GM12878 (cell line): ENCODE measurements around the gene PPP6R2. TPM values are rescaled to one million over a fixed set of nuclear protein-coding genes. Genes with fewer than 3 reads are reported as not detected.
"Not testable (repeated sequence)": the region's sequence is repeated elsewhere in the genome, so short reads cannot be mapped to it uniquely, and the experiment has no call there.

ENCODE experiments used
- ATAC-seq: fragments of 200-7000 bp; cut with Tn5 transposase; 3 replicates; pipeline ENCODE4 v1.9.1; 2020; ENCODE audit warnings: mild to moderate bottlenecking, moderate library complexity
- BruUV-seq: library from RNA; stranded (reverse); fragments of 400-500 nt; replicated peaks from 2 replicates; lab custom pipeline; 2021; lab: Mats Ljungman, UMichigan
- CTCF ChIA-PET: fragments of 300-600 bp; sonication (Branson Sonifier 250); formaldehyde crosslinking; extraction: SDS; loops from one replicate; lab custom pipeline; 2021; ENCODE audit warnings: inconsistent platforms; lab: Yijun Ruan, JAX
- POLR2A ChIA-PET: fragments of 350-600 bp; formaldehyde crosslinking; extraction: SDS; loops from one replicate; lab custom pipeline; 2021; ENCODE audit warnings: inconsistent platforms; lab: Charles Lee
- RAD21 ChIA-PET: fragments of 300-600 bp; sonication (Branson Sonifier 250); formaldehyde crosslinking; loops from one replicate; lab custom pipeline; 2023; ENCODE audit warnings: antibody characterized with exemption; ENCODE audit not compliant: unreplicated experiment; lab: Charles Lee
- SMC1A ChIA-PET: fragments of 300-600 bp; sonication (Branson Sonifier 250); formaldehyde crosslinking; loops from one replicate; lab custom pipeline; 2023; ENCODE audit not compliant: unreplicated experiment, uncharacterized antibody; lab: Charles Lee
- DNase-seq: peaks from one replicate; pipeline ENCODE4 v3.0.0-alpha.2; 2011; ENCODE audit warnings: low read depth, low spot score
- FAIRE-seq: peaks from 3 replicates; lab custom pipeline; 2011; peaks lifted over from hg19 to GRCh38; lab: Jason Lieb, UNC
- H2AFZ ChIP-seq: 2 replicates; pipeline ENCODE4 v1.6.0; 2011; ENCODE audit warnings: low read depth, low read length, control low read depth; ENCODE audit not compliant: control insufficient read depth
- H3K27ac ChIP-seq: 2 replicates; pipeline ENCODE4 v1.5.1; 2011; ENCODE audit warnings: control low read depth; ENCODE audit not compliant: control insufficient read depth, insufficient read depth
- H3K27me3 ChIP-seq, 2 experiments: replicated peaks in 1 of 2; 2 replicates each; pipeline versions ENCODE4 v1.6.0 to v1.6.1; 2011; ENCODE audit warnings: low read length in 1 of 2; ENCODE audit not compliant: control insufficient read depth in 2 of 2, insufficient read depth in 2 of 2
- H3K36me3 ChIP-seq, 2 experiments: 2 replicates each; pipeline ENCODE4 v1.5.1; 2011; ENCODE audit warnings: low read length in 1 of 2; ENCODE audit not compliant: control insufficient read depth in 2 of 2, insufficient read depth in 2 of 2
- H3K4me1 ChIP-seq: 2 replicates; pipeline ENCODE4 v1.6.1; 2011; ENCODE audit warnings: mild to moderate bottlenecking, low read length, moderate library complexity, mixed read lengths; ENCODE audit not compliant: control insufficient read depth, insufficient read depth
- H3K4me2 ChIP-seq: 2 replicates; pipeline ENCODE4 v1.6.0; 2011; ENCODE audit warnings: control low read depth; ENCODE audit not compliant: control insufficient read depth, insufficient read depth
- H3K4me3 ChIP-seq: fragments of 200-600 bp; sonication (generic); 2 replicates; pipeline ENCODE4 v1.5.1; 2016
- H3K79me2 ChIP-seq: 2 replicates; pipeline ENCODE4 v1.6.0; 2011; ENCODE audit warnings: low read length; ENCODE audit not compliant: control insufficient read depth, insufficient read depth
- H3K9ac ChIP-seq: 2 replicates; pipeline ENCODE4 v1.8.0; 2011; ENCODE audit warnings: low read length, control low read depth, mixed read lengths; ENCODE audit not compliant: control insufficient read depth, insufficient read depth
- H3K9me3 ChIP-seq: replicated peaks from 3 replicates; pipeline ENCODE4 v1.5.1; 2011; ENCODE audit warnings: mild to moderate bottlenecking, low read length; ENCODE audit not compliant: control insufficient read depth, insufficient read depth
- H4K20me1 ChIP-seq: 2 replicates; pipeline ENCODE4 v1.6.0; 2011; ENCODE audit not compliant: control insufficient read depth, insufficient read depth
- BMI1 ChIP-seq: fragments of 450-650 bp; IDR thresholded peaks from 2 replicates; pipeline ENCODE4 v1.6.1; 2016; ENCODE audit warnings: mild to moderate bottlenecking, moderate library complexity, borderline replicate concordance
- EED ChIP-seq: sonication (generic); IDR thresholded peaks from 2 replicates; pipeline ENCODE4 v1.6.1; 2016; ENCODE audit warnings: antibody characterized with exemption, low read depth
- SPI1 ChIP-seq: IDR thresholded peaks from 2 replicates; pipeline ENCODE4 v1.6.1; 2011; ENCODE audit warnings: low read depth, mild to moderate bottlenecking, low read length, moderate library complexity, borderline replicate concordance; ENCODE audit not compliant: insufficient read depth
- WGBS: methylation state at CpG from one replicate; pipeline ENCODE4 v1.1.6; 2016; ENCODE audit warnings: low lambda C conversion rate; ENCODE audit not compliant: insufficient replicate concordance, insufficient coverage; ENCODE audit errors: missing lambda C conversion rate; 5-methylcytosine and 5-hydroxymethylcytosine counted together
- in situ Hi-C: fragments of 300-500 bp; cut with MboI; formaldehyde crosslinking; loops from 9 replicates; pipeline ENCODE4 v1.14.3; 2018; ENCODE audit warnings: mixed read lengths
- intact Hi-C: fragments of 100-400 bp; cut with micrococcal nuclease; formaldehyde crosslinking; loops from one replicate; pipeline ENCODE4 v1.14.2; 2022; ENCODE audit not compliant: unreplicated experiment
- polyA plus RNA-seq, 11 experiments: library from polyadenylated mRNA; depleted of rRNA in 4 of 11; unstranded in 6 of 11; stranded (reverse) in 5 of 11; fragments of >200 nt; fragmentation: Nextera tagmentation in 4 of 11; fragmentation: Illumina TruSeq in 1 of 11; extraction: Ambion mirVana in 4 of 11; extraction: Trizol in 1 of 11; gene quantifications; 1 replicate in 1 of 11; 2 replicates in 10 of 11; pipeline versions ENCODE4 v1.2.1 to v1.2.3, GENCODE V29; 2011 to 2016; ENCODE audit warnings: inconsistent platforms in 2 of 11, missing spikeins in 2 of 11, low read depth in 1 of 11
- total RNA-seq, 4 experiments: library from RNA; depleted of rRNA in 3 of 4; stranded (reverse); fragments of >200 nt in 3 of 4; fragmentation: Illumina TruSeq in 1 of 4; extraction: Trizol in 1 of 4; gene quantifications; 2 replicates each; pipeline versions ENCODE4 v1.2.1 to v1.2.3, GENCODE V29; 2013 to 2021
- TF ChIP-seq, protein P1 (sequence below): fragments of 450-650 bp; IDR thresholded peaks from 2 replicates; pipeline ENCODE4 v1.6.1; 2017; ENCODE audit warnings: mild to moderate bottlenecking

Gene PPP6R2
- total and polyA plus RNA-seq, 10 of the 15 experiments (the other 5 are each of a cell fraction or from before 2014, with no cell fraction given) = 0.29 to 52.6 (median 25.4) TPM

DNA sequence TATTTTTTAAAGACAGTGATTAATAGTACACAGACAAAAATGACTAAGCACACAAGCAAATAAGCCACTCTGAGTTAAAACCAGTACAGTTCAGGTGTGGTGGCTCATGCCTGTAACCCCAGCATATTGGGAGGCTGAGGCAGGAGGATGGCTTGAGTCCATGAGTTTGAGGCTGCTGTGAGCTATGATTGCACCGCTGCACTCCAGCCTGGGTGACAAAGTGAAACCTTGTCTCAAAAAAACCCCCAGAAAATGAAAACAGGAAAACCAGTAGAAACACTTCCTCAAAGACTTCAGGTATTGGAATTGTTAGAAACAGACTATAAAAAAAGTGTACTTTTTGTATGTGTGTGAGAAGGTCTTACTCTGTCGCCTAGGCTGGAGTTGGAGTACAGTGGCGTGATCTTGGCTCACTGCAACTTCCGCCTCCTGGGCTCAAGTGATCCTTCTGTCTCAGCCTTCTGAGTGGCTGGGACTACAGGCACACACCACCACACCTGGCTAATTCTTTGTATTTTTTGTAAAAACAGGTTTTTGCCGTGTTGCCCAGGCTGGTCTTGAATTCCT, 33.0 kb downstream of the PPP6R2 start:
- Histone ChIP-seq H3K27ac (peak overlapping the region; percentile 13), H3K9ac (no peak overlapping the region), H3K36me3 (peaks cover 1 to 20% of the 10 kb centered on the region in 2 experiments), H2AFZ (no peak overlapping the region), H3K27me3 (no peaks in the 10 kb centered on the region)
- SMC1A ChIA-PET = no interaction called here
- no peak for TF ChIP-seq BMI1
- TF ChIP-seq, protein P1, sequence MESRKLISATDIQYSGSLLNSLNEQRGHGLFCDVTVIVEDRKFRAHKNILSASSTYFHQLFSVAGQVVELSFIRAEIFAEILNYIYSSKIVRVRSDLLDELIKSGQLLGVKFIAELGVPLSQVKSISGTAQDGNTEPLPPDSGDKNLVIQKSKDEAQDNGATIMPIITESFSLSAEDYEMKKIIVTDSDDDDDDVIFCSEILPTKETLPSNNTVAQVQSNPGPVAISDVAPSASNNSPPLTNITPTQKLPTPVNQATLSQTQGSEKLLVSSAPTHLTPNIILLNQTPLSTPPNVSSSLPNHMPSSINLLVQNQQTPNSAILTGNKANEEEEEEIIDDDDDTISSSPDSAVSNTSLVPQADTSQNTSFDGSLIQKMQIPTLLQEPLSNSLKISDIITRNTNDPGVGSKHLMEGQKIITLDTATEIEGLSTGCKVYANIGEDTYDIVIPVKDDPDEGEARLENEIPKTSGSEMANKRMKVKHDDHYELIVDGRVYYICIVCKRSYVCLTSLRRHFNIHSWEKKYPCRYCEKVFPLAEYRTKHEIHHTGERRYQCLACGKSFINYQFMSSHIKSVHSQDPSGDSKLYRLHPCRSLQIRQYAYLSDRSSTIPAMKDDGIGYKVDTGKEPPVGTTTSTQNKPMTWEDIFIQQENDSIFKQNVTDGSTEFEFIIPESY = peak; percentile 73; the same call in 1 of the 2 replicates
- TF ChIP-seq SPI1 = peak; percentile 41; the same call in 1 of the 2 replicates
- TF ChIP-seq EED = peak; percentile 47; the same call in 1 of the 2 replicates
- TF ChIP-seq, all 136 proteins: peak for 3
- ATAC-seq = no peak; the same call in 2 of the 3 replicates
- BruUV-seq = no TSS peak
- POLR2A ChIA-PET = no interaction called here
- in situ Hi-C loops = no loop called here
- RAD21 ChIA-PET = no interaction called here
- no peak for DNase-seq
- peak; percentile 44 for FAIRE-seq
- H3K4me1 ChIP-seq = peaks cover 3% of the 10 kb centered on the region; the same call in 1 of the 2 replicates
- intact Hi-C loops = no loop called here
- no peak overlapping the region for H3K4me2 ChIP-seq
- no peaks in the 10 kb centered on the region for H4K20me1 ChIP-seq
- no peaks in the 10 kb centered on the region for H3K79me2 ChIP-seq
- H3K9me3 ChIP-seq = no peaks in the 10 kb centered on the region; the same call in 2 of the 3 replicates
- 71% methylated on average over 5 of the region's 5 CpGs for WGBS
- no peak overlapping the region for H3K4me3 ChIP-seq
- CTCF ChIA-PET = interaction anchor here (0.8 to 1.0 kb wide), 2 partner anchors 28 to 36 kb away, joined by 3 read pairs; no protein-coding TSS in a partner anchor

DNA sequence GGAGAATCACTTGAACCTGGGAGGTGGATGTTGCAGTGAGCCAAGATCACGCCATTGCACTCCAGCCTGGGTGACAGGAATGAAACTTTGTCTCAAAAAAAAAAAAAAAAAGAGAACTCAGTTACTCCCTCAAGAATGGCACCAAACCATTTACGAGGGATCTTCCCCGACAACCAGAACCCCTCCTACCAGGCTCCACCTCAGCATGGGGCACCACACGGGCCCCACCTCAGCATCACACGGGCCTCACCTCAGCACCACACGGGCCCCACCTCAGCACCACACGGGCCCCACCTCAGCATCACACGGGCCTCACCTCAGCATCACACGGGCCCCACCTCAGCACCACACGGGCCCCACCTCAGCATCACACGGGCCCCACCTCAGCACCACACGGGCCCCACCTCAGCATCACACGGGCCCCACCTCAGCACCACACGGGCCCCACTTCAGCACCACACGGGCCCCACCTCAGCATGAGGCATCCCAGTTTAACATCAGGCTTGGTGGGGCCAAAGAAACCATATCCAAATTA, 38.0 kb downstream of the PPP6R2 start:
- ATAC-seq, RAD21 ChIA-PET, H3K9ac ChIP-seq, H3K9me3 ChIP-seq, H3K4me1 ChIP-seq, H3K4me2 ChIP-seq, H3K4me3 ChIP-seq, H3K79me2 ChIP-seq, DNase-seq, in situ Hi-C loops, FAIRE-seq, H3K27ac ChIP-seq, H2AFZ ChIP-seq, H4K20me1 ChIP-seq, POLR2A ChIA-PET, H3K27me3 ChIP-seq, H3K36me3 ChIP-seq, intact Hi-C loops: not testable (repeated sequence)
- WGBS = 99% methylated on average over 9 of the region's 15 CpGs
- TSS peak; percentile 53 for BruUV-seq
- SMC1A ChIA-PET = interaction anchor here (1.2 kb wide), 1 partner anchor 14 kb away, joined by 4 read pairs; no protein-coding TSS in a partner anchor
- CTCF ChIA-PET = interaction anchor here (0.7 to 1.3 kb wide), 2 partner anchors 39 to 387 kb away, joined by 3 to 4 read pairs; no protein-coding TSS in a partner anchor
